PC-9 (cell line): Measurements from ENCODE around the gene KIAA2012. TPM values are rescaled to one million over a fixed set of nuclear protein-coding genes. Genes with fewer than 3 reads are reported as not detected.

Experiments used
- BruUV-seq: library from RNA; stranded (reverse); fragments of 400-500 nt; replicated peaks from 2 replicates; lab custom pipeline; 2021; lab: Mats Ljungman, UMichigan
- CTCF ChIA-PET: fragments of 300-600 bp; sonication (Branson Sonifier 250); formaldehyde crosslinking; loops from one replicate; lab custom pipeline; 2022; ENCODE audit warnings: antibody characterized with exemption; lab: Charles Lee
- POLR2A ChIA-PET: fragments of 300-600 bp; sonication (Branson Sonifier 250); formaldehyde crosslinking; loops from one replicate; lab custom pipeline; 2022; ENCODE audit warnings: antibody characterized with exemption; ENCODE audit not compliant: unreplicated experiment; lab: Charles Lee
- DNase-seq, 2 experiments: peaks; one replicate each; pipeline versions ENCODE4 v3.0.0 to v3.0.0-alpha.2; 2015 to 2022; ENCODE audit warnings: mixed read lengths in 1 of 2
- H2AFZ ChIP-seq: fragments of 200-600 bp; sonication (generic); 2 replicates; pipeline ENCODE4 v1.8.1; 2017; ENCODE audit warnings: antibody characterized with exemption
- H3F3A ChIP-seq: fragments of 200-600 bp; sonication (generic); 2 replicates; pipeline ENCODE4 v1.8.1; 2017; ENCODE audit warnings: antibody characterized with exemption, mild to moderate bottlenecking, low read depth; ENCODE audit not compliant: insufficient read depth
- H3K27ac ChIP-seq: fragments of 200-600 bp; sonication (generic); 2 replicates; pipeline ENCODE4 v1.6.1; 2016; ENCODE audit warnings: mixed run types
- H3K27me3 ChIP-seq: fragments of 200-600 bp; sonication (generic); 2 replicates; pipeline ENCODE4 v1.6.1; 2016; ENCODE audit warnings: low read depth, mixed run types; ENCODE audit not compliant: insufficient read depth
- H3K36me3 ChIP-seq: fragments of 200-600 bp; sonication (generic); 2 replicates; pipeline ENCODE4 v1.6.1; 2016; ENCODE audit warnings: low read depth, mixed run types
- H3K4me1 ChIP-seq: fragments of 200-600 bp; sonication (generic); replicated peaks from 2 replicates; pipeline ENCODE4 v1.6.1; 2016; ENCODE audit warnings: mixed run types; ENCODE audit not compliant: insufficient read depth
- H3K4me2 ChIP-seq: fragments of 200-600 bp; sonication (generic); 2 replicates; pipeline ENCODE4 v1.6.1; 2017; ENCODE audit warnings: mixed run types
- H3K4me3 ChIP-seq: fragments of 200-600 bp; sonication (generic); 2 replicates; pipeline ENCODE4 v1.6.1; 2016; ENCODE audit warnings: mixed run types
- H3K79me2 ChIP-seq: fragments of 200-600 bp; sonication (generic); 2 replicates; pipeline ENCODE4 v1.6.1; 2017; ENCODE audit warnings: low read depth, mixed run types
- H3K9me2 ChIP-seq: fragments of 200-600 bp; sonication (generic); 2 replicates; pipeline ENCODE4 v1.8.1; 2017; ENCODE audit warnings: mild to moderate bottlenecking; ENCODE audit not compliant: insufficient read depth
- H3K9me3 ChIP-seq: fragments of 200-600 bp; sonication (generic); 2 replicates; pipeline ENCODE4 v1.8.1; 2016; ENCODE audit warnings: low read depth; ENCODE audit not compliant: insufficient read depth
- H4K20me1 ChIP-seq: fragments of 200-600 bp; sonication (generic); 2 replicates; pipeline ENCODE4 v1.8.1; 2017; ENCODE audit not compliant: insufficient read depth
- EZH2 ChIP-seq: fragments of 200-600 bp; sonication (generic); IDR thresholded peaks from 2 replicates; pipeline ENCODE4 v1.8.0; 2017; ENCODE audit warnings: antibody characterized with exemption, low read depth
- intact Hi-C: fragments of 100-400 bp; cut with micrococcal nuclease; formaldehyde crosslinking; loops from one replicate; pipeline ENCODE4 v1.10.0; 2022; ENCODE audit not compliant: unreplicated experiment
- total RNA-seq: library from RNA; stranded (reverse); gene quantifications from 2 replicates; pipeline ENCODE4 v1.2.3, GENCODE V29; 2021
- TF ChIP-seq, protein P1 (sequence below): fragments of 200-600 bp; sonication (generic); conservative IDR thresholded peaks from 2 replicates; pipeline ENCODE4 v1.6.1; 2017; ENCODE audit warnings: mixed run types, antibody characterized with exemption, mild to moderate bottlenecking, moderate library complexity

Gene KIAA2012
- total RNA-seq, 1 experiment from 2014 or later: not detected

DNA sequence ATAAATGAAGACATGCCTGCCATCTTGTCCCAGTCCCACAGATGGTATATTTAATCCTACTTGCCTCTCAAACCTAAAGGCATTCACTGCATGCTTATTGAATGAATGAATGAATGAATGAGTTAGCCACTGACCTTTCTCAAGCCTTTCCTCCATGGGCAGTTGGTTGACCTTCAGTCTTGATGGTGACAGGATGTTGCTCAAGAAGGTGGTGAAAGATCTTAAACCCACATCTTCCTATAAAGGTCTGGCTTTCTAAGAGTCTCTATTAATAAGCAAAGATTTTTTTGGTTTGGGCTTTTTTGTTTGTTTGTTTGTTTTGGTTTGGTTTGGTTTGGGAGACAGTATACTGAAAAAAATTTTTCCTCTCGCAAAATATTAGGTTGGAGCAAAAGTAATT, 41.7 kb downstream of the KIAA2012 start:
- H3K9me3 ChIP-seq: no peaks in the 10 kb centered on the region
- peaks cover 17% of the 10 kb centered on the region for H3K4me1 ChIP-seq
- no peak overlapping the region for H3K4me2 ChIP-seq
- peaks cover 6% of the 10 kb centered on the region; the same call in 1 of the 2 replicates for H3F3A ChIP-seq
- no peak for DNase-seq
- no TSS peak for BruUV-seq
- no peaks in the 10 kb centered on the region for H4K20me1 ChIP-seq
- H3K27me3 ChIP-seq: no peaks in the 10 kb centered on the region
- no peak overlapping the region for H3K4me3 ChIP-seq
- H2AFZ ChIP-seq: no peak overlapping the region
- no peaks in the 10 kb centered on the region for H3K9me2 ChIP-seq
- ChIA-PET CTCF (no interaction called here), POLR2A (no interaction called here)
- TF ChIP-seq EZH2: no peak
- TF ChIP-seq, protein P1, sequence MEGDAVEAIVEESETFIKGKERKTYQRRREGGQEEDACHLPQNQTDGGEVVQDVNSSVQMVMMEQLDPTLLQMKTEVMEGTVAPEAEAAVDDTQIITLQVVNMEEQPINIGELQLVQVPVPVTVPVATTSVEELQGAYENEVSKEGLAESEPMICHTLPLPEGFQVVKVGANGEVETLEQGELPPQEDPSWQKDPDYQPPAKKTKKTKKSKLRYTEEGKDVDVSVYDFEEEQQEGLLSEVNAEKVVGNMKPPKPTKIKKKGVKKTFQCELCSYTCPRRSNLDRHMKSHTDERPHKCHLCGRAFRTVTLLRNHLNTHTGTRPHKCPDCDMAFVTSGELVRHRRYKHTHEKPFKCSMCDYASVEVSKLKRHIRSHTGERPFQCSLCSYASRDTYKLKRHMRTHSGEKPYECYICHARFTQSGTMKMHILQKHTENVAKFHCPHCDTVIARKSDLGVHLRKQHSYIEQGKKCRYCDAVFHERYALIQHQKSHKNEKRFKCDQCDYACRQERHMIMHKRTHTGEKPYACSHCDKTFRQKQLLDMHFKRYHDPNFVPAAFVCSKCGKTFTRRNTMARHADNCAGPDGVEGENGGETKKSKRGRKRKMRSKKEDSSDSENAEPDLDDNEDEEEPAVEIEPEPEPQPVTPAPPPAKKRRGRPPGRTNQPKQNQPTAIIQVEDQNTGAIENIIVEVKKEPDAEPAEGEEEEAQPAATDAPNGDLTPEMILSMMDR: no peak
- intact Hi-C loops: no loop called here
- H3K79me2 ChIP-seq: no peaks in the 10 kb centered on the region
- H3K36me3 ChIP-seq: no peaks in the 10 kb centered on the region
- no peak overlapping the region for H3K27ac ChIP-seq

DNA sequence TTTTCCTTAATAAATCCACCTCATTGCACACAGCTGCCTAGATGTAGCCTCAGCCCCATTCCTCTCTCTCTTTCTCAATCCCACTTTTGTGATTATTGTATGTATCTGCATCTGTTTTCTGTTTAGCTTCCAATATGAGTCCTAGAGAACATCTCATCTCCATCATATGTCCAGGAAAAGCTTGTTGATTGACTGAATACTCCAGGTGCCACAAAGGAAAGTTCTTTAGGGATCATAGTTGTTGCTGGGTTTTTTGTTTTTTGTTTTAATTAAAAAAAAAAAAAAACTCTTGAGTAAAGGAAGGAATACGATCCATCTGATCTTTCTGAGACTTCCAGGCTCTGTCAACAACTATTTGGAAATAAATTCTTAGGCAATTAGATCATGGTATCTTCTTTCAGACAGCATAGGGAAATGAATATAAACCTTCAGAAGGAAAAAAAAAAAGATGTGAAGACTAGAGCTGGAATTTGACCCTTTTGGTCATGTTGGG, 42.5 kb downstream of the KIAA2012 start:
- peak in 1 of 2 experiments; percentile 85 for DNase-seq
- no peak overlapping the region for H2AFZ ChIP-seq
- H3K9me2 ChIP-seq: no peaks in the 10 kb centered on the region
- no peak overlapping the region; the same call in 1 of the 2 replicates for H3K27ac ChIP-seq
- peak overlapping the region; percentile 56 for H3K4me2 ChIP-seq
- H3K36me3 ChIP-seq: no peaks in the 10 kb centered on the region
- no peak overlapping the region for H3K4me3 ChIP-seq
- POLR2A ChIA-PET: no interaction called here
- no peak for TF ChIP-seq EZH2
- TF ChIP-seq, protein P1: no peak
- H3K27me3 ChIP-seq: no peaks in the 10 kb centered on the region
- H3K79me2 ChIP-seq: no peaks in the 10 kb centered on the region
- no TSS peak for BruUV-seq
- intact Hi-C loops: no loop called here
- peaks cover 17% of the 10 kb centered on the region for H3K4me1 ChIP-seq
- H3F3A ChIP-seq: peaks cover 6% of the 10 kb centered on the region; the same call in 1 of the 2 replicates
- no peaks in the 10 kb centered on the region for H4K20me1 ChIP-seq
- CTCF ChIA-PET: interaction anchor here (0.6 kb wide), 1 partner anchor 9 kb away, joined by 3 read pairs; no protein-coding TSS in a partner anchor
- H3K9me3 ChIP-seq: no peaks in the 10 kb centered on the region

DNA sequence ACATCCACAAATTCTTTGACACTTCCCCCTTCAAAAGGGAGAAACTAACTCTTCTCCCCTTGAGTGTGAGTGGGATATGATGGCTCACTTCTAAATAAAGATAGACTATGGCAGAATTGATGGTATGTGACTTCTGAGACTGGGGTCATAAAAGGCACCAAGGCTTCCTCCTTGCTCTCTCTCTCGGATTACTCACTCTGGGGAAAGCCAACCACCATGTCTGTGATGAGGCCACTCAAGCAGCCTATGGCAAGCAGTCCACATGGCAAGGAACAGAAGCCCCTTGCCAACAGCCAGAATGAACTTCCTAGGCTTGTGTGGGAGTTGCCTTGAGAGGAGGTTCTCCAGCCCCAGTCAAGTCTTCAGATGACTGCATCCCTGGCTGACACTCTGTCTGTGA, 43.6 kb downstream of the KIAA2012 start:
- Histone ChIP-seq H3K4me3 (no peak overlapping the region), H3K27me3 (no peaks in the 10 kb centered on the region), H3F3A (peaks cover 6% of the 10 kb centered on the region; the same call in 1 of the 2 replicates), H3K4me2 (no peak overlapping the region), H4K20me1 (no peaks in the 10 kb centered on the region), H3K79me2 (no peaks in the 10 kb centered on the region), H3K9me2 (no peaks in the 10 kb centered on the region), H3K4me1 (peaks cover 17% of the 10 kb centered on the region), H2AFZ (no peak overlapping the region), H3K9me3 (no peaks in the 10 kb centered on the region), H3K27ac (no peak overlapping the region), H3K36me3 (no peaks in the 10 kb centered on the region)
- POLR2A ChIA-PET: no interaction called here
- no peak for TF ChIP-seq EZH2
- TF ChIP-seq, protein P1: no peak
- intact Hi-C loops: no loop called here
- BruUV-seq: no TSS peak
- CTCF ChIA-PET: no interaction called here
- no peak for DNase-seq
